GM18861 (cell line): ENCODE results near the gene GINS3.
A peak's percentile ranks its signal among the peaks of the same experiment; 100 is the strongest.

Experiments
- ATAC-seq: cut with Tn5 transposase; IDR thresholded peaks from one replicate; pipeline ENCODE4 v1.9.1; 2021; ENCODE audit not compliant: unreplicated experiment

Gene GINS3

GRCh38 chr16:58422809-58423208 is 30.5 kb downstream of the GINS3 start:
- ATAC-seq = no peak

- no peak for ATAC-seq
Measured at GRCh38 chr16:58425245-58425644, 33.0 kb downstream of the GINS3 start.

- peak; percentile 83 for ATAC-seq
Measured at GRCh38 chr16:58425756-58426494, 33.7 kb downstream of the GINS3 start.

- no peak for ATAC-seq
Measured at GRCh38 chr16:58426966-58427365, 34.7 kb downstream of the GINS3 start.

- ATAC-seq = no peak
Measured at GRCh38 chr16:58428621-58429542, 36.6 kb downstream of the GINS3 start.

- ATAC-seq = no peak
Measured at GRCh38 chr16:58430718-58431117, 38.4 kb downstream of the GINS3 start.

GRCh38 chr16:58433569-58433951 is 41.3 kb downstream of the GINS3 start:
- ATAC-seq = no peak

- no peak for ATAC-seq
Measured at GRCh38 chr16:58435779-58436178, 43.5 kb downstream of the GINS3 start.

- no peak for ATAC-seq
Measured at GRCh38 chr16:58440131-58440530, 47.9 kb downstream of the GINS3 start.

- ATAC-seq = no peak
Measured at GRCh38 chr16:58442547-58442946, 50.3 kb downstream of the GINS3 start.

GRCh38 chr16:58443783-58444182 is 51.5 kb downstream of the GINS3 start:
- ATAC-seq = no peak

- ATAC-seq = no peak
Measured at GRCh38 chr16:58444265-58444664, 52.0 kb downstream of the GINS3 start.

GRCh38 chr16:58448890-58449289 is 56.6 kb downstream of the GINS3 start:
- no peak for ATAC-seq

GRCh38 chr16:58449306-58449705 is 57.0 kb downstream of the GINS3 start:
- no peak for ATAC-seq

GRCh38 chr16:58449768-58450167 is 57.5 kb downstream of the GINS3 start:
- no peak for ATAC-seq

- ATAC-seq = no peak
Measured at GRCh38 chr16:58450590-58450989, 58.3 kb downstream of the GINS3 start.

GRCh38 chr16:58451265-58451689 is 59.0 kb downstream of the GINS3 start:
- no peak for ATAC-seq

GRCh38 chr16:58451945-58452401 is 59.7 kb downstream of the GINS3 start:
- ATAC-seq = no peak

- ATAC-seq = no peak
Measured at GRCh38 chr16:58452640-58453039, 60.4 kb downstream of the GINS3 start.

- ATAC-seq = no peak
Measured at GRCh38 chr16:58454178-58454577, 61.9 kb downstream of the GINS3 start.

- ATAC-seq = no peak
Measured at GRCh38 chr16:58454856-58455255, 62.6 kb downstream of the GINS3 start.
